ENCODE results near the gene THUMPD1.
"Not testable (repeated sequence)": the region's sequence is repeated elsewhere in the genome, so short reads cannot be mapped to it uniquely, and the experiment has no call there.

THUMPD1 gene

DNA sequence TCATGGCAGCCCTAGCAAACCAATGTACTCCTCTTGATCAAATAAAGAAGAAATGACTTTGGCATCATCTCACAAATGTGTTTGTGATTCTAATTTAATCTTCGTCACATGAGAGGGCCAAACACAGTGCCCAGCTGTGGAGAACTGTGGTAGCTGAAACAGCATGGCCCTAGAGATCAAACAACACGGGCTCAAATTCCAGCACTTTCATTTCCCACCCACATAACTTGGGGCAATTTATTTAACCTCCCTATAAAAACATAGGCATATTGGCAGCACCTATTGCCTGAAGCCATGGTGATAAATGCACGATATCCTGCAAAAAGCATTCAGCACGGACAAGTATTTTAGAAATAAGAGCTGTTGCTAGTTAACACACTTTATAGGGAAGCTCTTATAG lies 46.6 kb downstream of the THUMPD1 start:
- DNase-seq (ENCODE audit: low read depth in 2 of 2) = no peak

DNA sequence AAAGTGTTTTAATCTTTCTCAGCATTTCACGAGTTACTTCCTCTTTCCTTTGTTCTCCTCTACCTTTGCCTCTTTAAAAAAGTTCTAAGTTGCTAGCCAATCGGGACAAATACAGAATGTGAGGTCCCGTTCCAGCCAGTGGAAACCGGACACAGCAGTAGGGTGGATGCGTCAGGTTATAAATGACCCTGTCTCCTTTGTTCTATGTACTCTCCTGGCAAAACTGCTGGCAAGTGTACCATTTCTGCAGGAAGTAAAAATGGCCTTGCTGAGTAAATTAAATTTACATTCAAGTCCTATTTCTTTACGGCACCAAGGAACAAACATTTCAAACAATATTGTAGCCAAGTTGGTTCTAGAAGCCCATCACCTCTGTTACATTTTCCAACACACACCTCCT lies 47.5 kb downstream of the THUMPD1 start:
- not testable (repeated sequence) for DNase-seq (ENCODE audit: low read depth in 2 of 2)

- DNase-seq (ENCODE audit: low read depth in 2 of 2) = no peak
Observed at GRCh38 chr16:20689668-20690067, 52.0 kb downstream of the THUMPD1 start.

DNA sequence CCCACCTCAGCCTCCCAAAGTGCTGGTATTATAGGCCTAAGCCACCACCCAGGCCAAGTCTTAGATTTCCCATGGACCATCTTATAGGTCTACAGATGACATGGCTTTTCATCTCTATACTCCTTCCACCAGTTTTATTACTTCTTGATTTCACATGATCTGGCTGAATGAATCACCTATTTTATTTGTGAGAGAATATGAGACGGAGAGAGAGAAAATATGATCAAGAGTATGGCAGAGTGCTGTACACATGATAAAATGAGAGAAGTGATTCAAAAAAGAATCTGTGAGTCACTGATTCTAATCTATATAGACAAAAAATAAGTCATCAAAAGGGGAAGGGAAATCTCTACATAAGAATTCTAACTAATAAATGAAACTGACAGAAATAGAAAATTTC lies 57.8 kb downstream of the THUMPD1 start:
- no peak for DNase-seq (ENCODE audit: low read depth in 2 of 2)

Data from stimulated activated CD8-positive, alpha-beta memory T cell treated with anti-CD3 and anti-CD28 coated beads, Interleukin-15, amount 100 ng/mL, for 4 hours (primary cell).